Activated T-helper 9 cell treated with anti-CD3 and anti-CD28 coated beads, Interleukin-2, amount 50 U/mL, for 16 hours (primary cell): ENCODE measurements around the gene TMEM183A.

Experiments
- DNase-seq: peaks from one replicate; pipeline ENCODE4 v3.0.0-alpha.2; 2020; ENCODE audit warnings: low read depth

TMEM183A gene

DNA sequence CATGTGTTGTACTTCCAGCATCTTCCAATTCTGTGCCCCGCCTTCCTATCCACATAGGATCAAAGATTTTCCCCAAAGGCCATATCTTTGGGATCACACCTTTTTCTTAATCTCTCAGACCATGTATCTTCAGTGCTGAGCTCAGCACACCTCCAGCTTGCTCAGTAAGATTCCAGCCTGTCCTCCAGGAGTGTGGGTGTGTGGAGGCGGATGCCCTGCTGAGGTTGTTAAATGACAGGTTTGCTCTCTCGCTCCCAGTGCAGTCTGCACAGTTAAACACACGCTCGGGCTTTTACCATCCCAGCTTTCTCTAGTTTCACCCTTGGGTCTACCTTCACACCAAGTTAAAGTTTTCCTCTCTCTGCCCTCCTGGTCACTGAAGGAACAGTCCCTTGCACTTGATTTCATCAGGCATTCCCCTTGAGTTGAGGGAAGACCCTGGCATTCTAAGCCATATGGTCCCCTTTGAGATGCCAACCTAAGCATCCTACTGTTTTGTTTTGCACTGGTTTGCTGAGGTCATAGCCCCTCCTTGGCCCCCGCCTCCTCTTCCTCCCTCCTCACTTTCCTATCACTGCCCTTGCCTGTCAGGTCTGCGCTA lies 64.9 kb downstream of the TMEM183A start:
- DNase-seq: no peak

DNA sequence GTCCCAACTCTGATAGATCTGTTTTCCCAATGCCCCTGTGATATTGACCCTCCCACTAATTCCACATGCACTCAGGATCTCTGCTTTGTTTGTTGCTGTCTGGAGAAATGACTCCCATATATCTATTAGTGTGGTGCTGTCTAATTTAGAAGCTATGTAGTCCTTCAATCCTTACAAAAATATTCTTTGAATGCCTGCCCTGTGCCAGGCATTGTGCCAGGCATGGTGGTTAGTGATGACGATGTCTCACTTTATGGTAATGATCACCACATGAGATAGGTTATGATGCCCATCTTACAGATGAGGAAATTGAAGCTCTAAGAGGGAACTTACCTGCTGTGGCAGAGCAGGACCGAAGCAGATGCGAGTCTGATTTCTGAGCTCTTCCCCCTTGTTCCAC lies 65.7 kb downstream of the TMEM183A start:
- DNase-seq: no peak

- DNase-seq: no peak
These were observed 66.3 kb downstream of the TMEM183A start for GRCh38 chr1:203073469-203073868.
